ENCODE results near the gene LYVE1. TPM values are rescaled to one million over a fixed set of nuclear protein-coding genes. Genes with fewer than 3 reads are reported as not detected.
"Not testable (repeated sequence)": the region's sequence is repeated elsewhere in the genome, so short reads cannot be mapped to it uniquely, and the experiment has no call there.

The LYVE1 gene
- total RNA-seq, 4 donors from 2014 or later: 3.9 to 17.0 (median 11.1) TPM

- 92% methylated on average over 6 of the region's 6 CpGs for WGBS
- no peak for DNase-seq (ENCODE audit: low spot score in 2 of 2)
- Histone ChIP-seq H3K9me3 (no peaks in the 10 kb centered on the region), H3K4me3 (no peak overlapping the region), H3K27ac (no peak overlapping the region), H3K36me3 (no peaks in the 10 kb centered on the region), H3K27me3 (no peaks in the 10 kb centered on the region), H3K4me1 (peaks cover 1% of the 10 kb centered on the region)
- TF ChIP-seq POLR2AphosphoS5 (IDR thresholded peaks at IDR 0.05) (no peak), EP300 (IDR thresholded peaks at IDR 0.05) (no peak), CTCF (IDR thresholded peaks at IDR 0.05) (no peak), POLR2A (IDR thresholded peaks at IDR 0.05) (no peak)
Measured at GRCh38 chr11:10598816-10599215, 30.4 kb upstream of the LYVE1 start.

DNA sequence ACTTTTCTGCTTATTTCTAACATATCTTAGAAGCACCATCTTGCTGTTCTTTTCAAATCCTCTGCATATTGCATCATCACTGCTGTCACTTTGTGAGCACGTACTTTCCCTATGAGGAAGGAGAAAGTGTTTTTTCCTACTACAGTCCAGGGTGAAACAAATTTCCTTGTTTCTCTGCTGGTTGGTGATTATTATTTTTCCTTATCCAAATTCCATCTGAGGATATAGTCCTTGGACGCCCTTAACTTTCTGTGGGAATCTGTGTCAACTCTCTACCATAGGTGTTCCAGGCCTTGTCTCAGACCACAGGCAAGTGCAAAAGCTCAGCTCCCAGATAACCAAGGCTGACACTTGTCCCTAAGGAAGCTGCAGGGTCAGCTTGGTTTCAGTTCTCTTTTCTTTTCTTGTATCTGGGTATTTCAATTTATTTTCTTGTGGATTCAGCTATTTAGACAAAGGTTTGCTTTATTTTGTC lies 29.4 kb upstream of the LYVE1 start:
- H3K27ac ChIP-seq: no peak overlapping the region
- H3K27me3 ChIP-seq: no peaks in the 10 kb centered on the region
- no peak for DNase-seq (ENCODE audit: low spot score in 2 of 2)
- 89% methylated on average over 2 of the region's 2 CpGs for WGBS
- TF ChIP-seq CTCF (IDR thresholded peaks at IDR 0.05): no peak
- H3K36me3 ChIP-seq: no peaks in the 10 kb centered on the region
- H3K9me3 ChIP-seq: no peaks in the 10 kb centered on the region
- H3K4me3 ChIP-seq: no peak overlapping the region
- H3K4me1 ChIP-seq: no peaks in the 10 kb centered on the region

GRCh38 chr11:10595840-10596239 lies 27.4 kb upstream of the LYVE1 start:
- H3K27me3 ChIP-seq; H3K4me1 ChIP-seq; H3K36me3 ChIP-seq; H3K9me3 ChIP-seq; H3K4me3 ChIP-seq; DNase-seq (ENCODE audit: low spot score in 2 of 2); H3K27ac ChIP-seq: not testable (repeated sequence)
- WGBS: 94% methylated on average over 2 of the region's 2 CpGs

GRCh38 chr11:10594407-10594806 lies 25.9 kb upstream of the LYVE1 start:
- Histone ChIP-seq H3K27me3 (no peaks in the 10 kb centered on the region), H3K36me3 (no peaks in the 10 kb centered on the region), H3K4me1 (peaks cover 9% of the 10 kb centered on the region), H3K27ac (no peak overlapping the region), H3K9me3 (no peaks in the 10 kb centered on the region), H3K4me3 (no peak overlapping the region)
- TF ChIP-seq CTCF (IDR thresholded peaks at IDR 0.05) (no peak), POLR2A (IDR thresholded peaks at IDR 0.05) (no peak), EP300 (IDR thresholded peaks at IDR 0.05) (no peak), POLR2AphosphoS5 (IDR thresholded peaks at IDR 0.05) (no peak)
- 66% methylated on average over 4 of the region's 4 CpGs for WGBS
- no peak for DNase-seq (ENCODE audit: low spot score in 2 of 2)

DNA sequence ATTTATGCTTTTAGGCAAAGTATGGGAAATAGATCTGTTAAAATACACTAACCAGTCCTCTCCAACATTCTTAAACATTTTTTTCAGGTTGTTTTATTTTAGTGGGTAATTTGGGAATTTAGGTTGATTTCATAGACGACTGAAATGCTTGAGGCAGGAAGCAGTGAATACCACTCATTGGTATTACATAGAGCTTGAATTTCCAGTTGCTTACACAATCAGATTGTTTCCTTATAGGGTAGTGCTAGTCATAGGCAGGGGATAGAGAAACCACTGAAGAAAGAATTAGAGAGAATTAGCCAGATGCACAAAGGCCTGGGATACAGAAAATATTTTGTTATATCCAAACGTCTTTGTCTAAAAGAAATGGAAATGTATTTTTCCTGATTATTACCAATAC lies 23.9 kb upstream of the LYVE1 start:
- Histone ChIP-seq H3K4me1 (peaks cover 13% of the 10 kb centered on the region), H3K27ac (no peak overlapping the region), H3K27me3 (no peaks in the 10 kb centered on the region), H3K36me3 (no peaks in the 10 kb centered on the region), H3K4me3 (no peak overlapping the region), H3K9me3 (no peaks in the 10 kb centered on the region)
- TF ChIP-seq CTCF (IDR thresholded peaks at IDR 0.05) (no peak), POLR2A (IDR thresholded peaks at IDR 0.05) (no peak), EP300 (IDR thresholded peaks at IDR 0.05) (no peak)
- DNase-seq (ENCODE audit: low spot score in 2 of 2): no peak
- 28% methylated on average over 2 of the region's 2 CpGs for WGBS

DNA sequence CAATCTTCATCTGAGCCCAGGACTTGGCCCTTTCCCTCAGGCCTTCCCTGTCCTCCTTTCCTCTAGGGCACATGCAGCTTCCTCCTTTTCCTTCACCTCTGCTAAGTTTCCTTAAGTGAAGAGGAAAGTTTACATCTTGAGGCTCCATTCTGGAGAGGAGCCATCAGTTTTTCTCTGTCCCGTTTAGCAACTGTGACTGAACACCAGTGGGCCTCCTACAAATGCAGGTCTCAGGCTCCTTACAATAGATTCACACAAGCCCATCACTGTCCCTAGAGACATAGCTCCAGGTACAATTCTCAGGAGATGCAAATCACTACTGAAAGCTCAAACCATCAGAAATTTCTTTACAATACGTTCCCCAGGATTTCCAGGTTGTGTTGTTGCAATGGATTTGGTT lies 23.3 kb upstream of the LYVE1 start:
- no peak overlapping the region for H3K27ac ChIP-seq
- TF ChIP-seq POLR2AphosphoS5 (IDR thresholded peaks at IDR 0.05): no peak
- no peak for TF ChIP-seq POLR2A (IDR thresholded peaks at IDR 0.05)

More for the DNA sequence above, 23.3 kb upstream of the LYVE1 start:
- Histone ChIP-seq H3K4me1 (peaks cover 19% of the 10 kb centered on the region), H3K36me3 (no peaks in the 10 kb centered on the region), H3K9me3 (no peaks in the 10 kb centered on the region), H3K27me3 (no peaks in the 10 kb centered on the region), H3K4me3 (no peak overlapping the region)
- WGBS: 63% methylated on average over 2 of the region's 2 CpGs
- no peak for DNase-seq (ENCODE audit: low spot score in 2 of 2)
